ENCODE measurements around the gene PMAIP1.
"Not testable (repeated sequence)": the region's sequence is repeated elsewhere in the genome, so short reads cannot be mapped to it uniquely, and the experiment has no call there.

Gene PMAIP1

GRCh38 chr18:59873641-59874040 is 26.2 kb upstream of the PMAIP1 start:
- no peak overlapping the region for H3K27ac Mint-ChIP-seq
- peaks cover 17% of the 10 kb centered on the region for H3K4me1 Mint-ChIP-seq (ENCODE audit: low read depth)
- H3K4me3 Mint-ChIP-seq: no peak overlapping the region
- no peaks in the 10 kb centered on the region for H3K27me3 Mint-ChIP-seq (ENCODE audit: low read depth)
- no peaks in the 10 kb centered on the region for H3K9me3 Mint-ChIP-seq
- H3K36me3 Mint-ChIP-seq (ENCODE audit: low read depth): no peaks in the 10 kb centered on the region

- H3K4me3 Mint-ChIP-seq: no peak overlapping the region
- peaks cover 19% of the 10 kb centered on the region for H3K4me1 Mint-ChIP-seq (ENCODE audit: low read depth)
- H3K27me3 Mint-ChIP-seq (ENCODE audit: low read depth): no peaks in the 10 kb centered on the region
- no peaks in the 10 kb centered on the region for H3K36me3 Mint-ChIP-seq (ENCODE audit: low read depth)
- H3K9me3 Mint-ChIP-seq: no peaks in the 10 kb centered on the region
- H3K27ac Mint-ChIP-seq: no peak overlapping the region
Observed at GRCh38 chr18:59874166-59874565, 25.6 kb upstream of the PMAIP1 start.

GRCh38 chr18:59876310-59876626 is 23.5 kb upstream of the PMAIP1 start:
- no peak overlapping the region for H3K27ac Mint-ChIP-seq
- no peaks in the 10 kb centered on the region for H3K27me3 Mint-ChIP-seq (ENCODE audit: low read depth)
- H3K4me3 Mint-ChIP-seq: no peak overlapping the region
- peaks cover 23% of the 10 kb centered on the region for H3K4me1 Mint-ChIP-seq (ENCODE audit: low read depth)
- no peaks in the 10 kb centered on the region for H3K9me3 Mint-ChIP-seq
- H3K36me3 Mint-ChIP-seq (ENCODE audit: low read depth): no peaks in the 10 kb centered on the region

- Mint-ChIP-seq H3K4me3 (no peak overlapping the region), H3K27ac (no peak overlapping the region), H3K4me1 (ENCODE audit: low read depth) (peaks cover 34% of the 10 kb centered on the region), H3K27me3 (ENCODE audit: low read depth) (no peaks in the 10 kb centered on the region), H3K36me3 (ENCODE audit: low read depth) (no peaks in the 10 kb centered on the region), H3K9me3 (no peaks in the 10 kb centered on the region)
Observed at GRCh38 chr18:59877361-59877760, 22.4 kb upstream of the PMAIP1 start.

GRCh38 chr18:59878644-59879043 is 21.2 kb upstream of the PMAIP1 start:
- Mint-ChIP-seq H3K4me3 (no peak overlapping the region), H3K9me3 (no peaks in the 10 kb centered on the region), H3K27ac (no peak overlapping the region), H3K4me1 (ENCODE audit: low read depth) (peaks cover 41% of the 10 kb centered on the region), H3K27me3 (ENCODE audit: low read depth) (no peaks in the 10 kb centered on the region), H3K36me3 (ENCODE audit: low read depth) (no peaks in the 10 kb centered on the region)

- Mint-ChIP-seq H3K4me1 (ENCODE audit: low read depth) (peaks cover 51% of the 10 kb centered on the region), H3K4me3 (peak overlapping the region; percentile 5), H3K9me3 (no peaks in the 10 kb centered on the region), H3K27ac (peak overlapping the region; percentile 60), H3K27me3 (ENCODE audit: low read depth) (no peaks in the 10 kb centered on the region), H3K36me3 (ENCODE audit: low read depth) (no peaks in the 10 kb centered on the region)
Observed at GRCh38 chr18:59881728-59882656, 17.8 kb upstream of the PMAIP1 start.

GRCh38 chr18:59884351-59884750 is 15.4 kb upstream of the PMAIP1 start:
- Mint-ChIP-seq H3K4me1 (ENCODE audit: low read depth) (peaks cover 50% of the 10 kb centered on the region), H3K27ac (no peak overlapping the region)

GRCh38 chr18:59885579-59886163 is 14.1 kb upstream of the PMAIP1 start:
- H3K27ac Mint-ChIP-seq: peak overlapping the region; percentile 57
- H3K9me3 Mint-ChIP-seq: no peaks in the 10 kb centered on the region
- peak overlapping the region; percentile 48 for H3K4me3 Mint-ChIP-seq
- H3K36me3 Mint-ChIP-seq (ENCODE audit: low read depth): no peaks in the 10 kb centered on the region
- no peaks in the 10 kb centered on the region for H3K27me3 Mint-ChIP-seq (ENCODE audit: low read depth)
- H3K4me1 Mint-ChIP-seq (ENCODE audit: low read depth): peaks cover 49% of the 10 kb centered on the region

More at GRCh38 chr18:59884351-59884750, 15.4 kb upstream of the PMAIP1 start:
- H3K9me3 Mint-ChIP-seq: no peaks in the 10 kb centered on the region
- no peak overlapping the region for H3K4me3 Mint-ChIP-seq
- no peaks in the 10 kb centered on the region for H3K36me3 Mint-ChIP-seq (ENCODE audit: low read depth)
- H3K27me3 Mint-ChIP-seq (ENCODE audit: low read depth): no peaks in the 10 kb centered on the region

- H3K27ac Mint-ChIP-seq: peak overlapping the region; percentile 57
- H3K4me3 Mint-ChIP-seq: not testable (repeated sequence)
Observed at GRCh38 chr18:59886399-59886798, 13.4 kb upstream of the PMAIP1 start.

GRCh38 chr18:59892123-59892522 is 7.7 kb upstream of the PMAIP1 start:
- Mint-ChIP-seq H3K9me3 (no peaks in the 10 kb centered on the region), H3K27me3 (ENCODE audit: low read depth) (no peaks in the 10 kb centered on the region), H3K4me3 (no peak overlapping the region), H3K36me3 (ENCODE audit: low read depth) (no peaks in the 10 kb centered on the region), H3K4me1 (ENCODE audit: low read depth) (peaks cover 8% of the 10 kb centered on the region), H3K27ac (no peak overlapping the region)

More at GRCh38 chr18:59886399-59886798, 13.4 kb upstream of the PMAIP1 start:
- H3K27me3 Mint-ChIP-seq (ENCODE audit: low read depth); H3K36me3 Mint-ChIP-seq (ENCODE audit: low read depth); H3K9me3 Mint-ChIP-seq: not testable (repeated sequence)
- H3K4me1 Mint-ChIP-seq (ENCODE audit: low read depth): peaks cover 45% of the 10 kb centered on the region

- Mint-ChIP-seq H3K36me3 (ENCODE audit: low read depth) (peaks cover 3% of the 10 kb centered on the region), H3K27ac (no peak overlapping the region), H3K27me3 (ENCODE audit: low read depth) (no peaks in the 10 kb centered on the region), H3K4me1 (ENCODE audit: low read depth) (peaks cover 10% of the 10 kb centered on the region), H3K4me3 (no peak overlapping the region), H3K9me3 (no peaks in the 10 kb centered on the region)
Observed at GRCh38 chr18:59893971-59894370, 5.8 kb upstream of the PMAIP1 start.

GRCh38 chr18:59897321-59897954 is 2.4 kb upstream of the PMAIP1 start:
- Mint-ChIP-seq H3K9me3 (no peaks in the 10 kb centered on the region), H3K27ac (no peak overlapping the region), H3K4me3 (no peak overlapping the region), H3K4me1 (ENCODE audit: low read depth) (peaks cover 28% of the 10 kb centered on the region), H3K36me3 (ENCODE audit: low read depth) (peaks cover 8% of the 10 kb centered on the region), H3K27me3 (ENCODE audit: low read depth) (no peaks in the 10 kb centered on the region)

- Mint-ChIP-seq H3K9me3 (no peaks in the 10 kb centered on the region), H3K4me1 (ENCODE audit: low read depth) (peaks cover 34% of the 10 kb centered on the region), H3K27me3 (ENCODE audit: low read depth) (no peaks in the 10 kb centered on the region), H3K4me3 (peak overlapping the region; percentile 93), H3K27ac (no peak overlapping the region), H3K36me3 (ENCODE audit: low read depth) (peaks cover 15% of the 10 kb centered on the region)
Observed at GRCh38 chr18:59898093-59898492, 1.7 kb upstream of the PMAIP1 start.

GRCh38 chr18:59898609-59899297 is 1.0 kb upstream of the PMAIP1 start:
- H3K27me3 Mint-ChIP-seq (ENCODE audit: low read depth): no peaks in the 10 kb centered on the region
- peak overlapping the region; percentile 93 for H3K27ac Mint-ChIP-seq
- peaks cover 17% of the 10 kb centered on the region for H3K36me3 Mint-ChIP-seq (ENCODE audit: low read depth)

More at GRCh38 chr18:59898609-59899297, 1.0 kb upstream of the PMAIP1 start:
- Mint-ChIP-seq H3K9me3 (no peaks in the 10 kb centered on the region), H3K4me3 (peak overlapping the region; percentile 93), H3K4me1 (ENCODE audit: low read depth) (peaks cover 37% of the 10 kb centered on the region)
